ENCODE results near the gene FRMD4A. TPM values are rescaled to one million over a fixed set of nuclear protein-coding genes. Genes with fewer than 3 reads are reported as not detected.

Gene FRMD4A
- total and polyA plus RNA-seq, 10 of the 15 experiments (the other 5 are each of a cell fraction or from before 2014, with no cell fraction given) = 17.8 to 75.2 (median 39.1) TPM

DNA sequence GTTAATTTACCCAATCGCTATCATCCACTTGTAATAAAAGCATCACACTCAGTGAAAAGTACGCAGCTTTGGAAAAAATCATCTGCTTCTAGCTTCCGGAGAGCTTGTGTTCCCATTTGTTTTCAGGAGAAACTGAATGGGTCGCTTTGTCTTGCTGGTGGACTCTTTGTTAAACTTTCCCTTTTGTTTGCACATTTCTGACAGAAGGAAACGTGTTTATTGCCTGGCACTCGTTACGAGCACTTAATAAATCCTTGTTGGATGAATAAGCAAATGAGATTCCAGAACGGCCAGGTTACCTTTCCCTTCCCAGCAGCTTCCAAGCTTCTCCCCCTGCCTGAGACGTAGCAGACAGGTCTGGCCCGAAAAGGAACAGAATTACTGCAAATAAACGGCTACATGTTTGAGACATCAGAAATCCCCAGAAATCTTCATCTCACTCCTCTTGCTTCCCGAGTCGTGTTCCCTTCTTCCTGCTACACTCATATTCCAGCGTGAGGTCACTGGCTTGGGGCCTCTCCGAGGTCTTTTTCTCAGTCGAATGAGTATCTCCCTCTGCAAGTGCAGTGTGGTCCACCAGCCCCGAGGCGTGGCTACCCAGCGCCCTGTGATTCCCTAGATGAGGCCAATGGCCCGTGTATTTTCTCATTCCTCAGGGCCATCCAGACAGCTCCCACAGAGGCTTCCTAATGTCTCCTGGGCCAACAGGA, 167.2 kb downstream of the FRMD4A start:
- ATAC-seq = no peak
- in situ Hi-C loops (cut with MboI) = no loop called here
- Histone ChIP-seq H4K20me1 (ENCODE audit: control insufficient read depth, insufficient read depth) (no peaks in the 10 kb centered on the region), H2AFZ (ENCODE audit: control insufficient read depth, low read depth, low read length) (no peak overlapping the region), H3K79me2 (ENCODE audit: control insufficient read depth, insufficient read depth, low read length) (no peaks in the 10 kb centered on the region), H3K36me3 (ENCODE audit: control insufficient read depth in 2 of 2, insufficient read depth in 2 of 2, low read length in 1 of 2) (no peaks in the 10 kb centered on the region), H3K4me2 (ENCODE audit: control insufficient read depth, insufficient read depth) (no peak overlapping the region), H3K4me3 (no peak overlapping the region), H3K4me1 (ENCODE audit: control insufficient read depth, insufficient read depth, low read length) (no peaks in the 10 kb centered on the region), H3K9me3 (replicated peaks; ENCODE audit: control insufficient read depth, insufficient read depth, low read length) (no peaks in the 10 kb centered on the region; the same call in 2 of the 3 replicates), H3K27me3 (replicated peaks in 1 of 2; ENCODE audit: control insufficient read depth in 2 of 2, insufficient read depth in 2 of 2, low read length in 1 of 2) (peaks cover 2 to 5% of the 10 kb centered on the region in 2 experiments; a peak in 3 of 4 replicates), H3K9ac (ENCODE audit: control insufficient read depth, insufficient read depth, low read length) (no peak overlapping the region), H3K27ac (ENCODE audit: control insufficient read depth, insufficient read depth) (no peak overlapping the region)
- no peak for DNase-seq (ENCODE audit: low read depth, low spot score)
- FAIRE-seq = no peak
- ChIA-PET CTCF (no interaction called here), SMC1A (ENCODE audit: uncharacterized antibody, unreplicated experiment) (no interaction called here), RAD21 (ENCODE audit: unreplicated experiment) (no interaction called here), POLR2A (no interaction called here)
- intact Hi-C loops (cut with micrococcal nuclease; ENCODE audit: unreplicated experiment) = no loop called here
- 44% methylated on average over 20 of the region's 20 CpGs for WGBS (ENCODE audit: insufficient coverage, insufficient replicate concordance, low lambda C conversion rate, missing lambda C conversion rate)
- no TSS peak for BruUV-seq (replicated peaks)
- TF ChIP-seq HDAC2 (IDR thresholded peaks at IDR 0.05) (no peak), NRF1 (conservative IDR thresholded peaks at IDR 0.05; ENCODE audit: low read depth, low read length) (no peak), MLLT1 (IDR thresholded peaks at IDR 0.05) (no peak), REST (IDR thresholded peaks at IDR 0.05; ENCODE audit: low read depth, low read length) (no peak), LARP7 (IDR thresholded peaks at IDR 0.05) (no peak), POU2F2 (IDR thresholded peaks at IDR 0.05; ENCODE audit: borderline replicate concordance, low read depth, low read length) (no peak), RFX5 (IDR thresholded peaks at IDR 0.05; ENCODE audit: low read depth, low read length) (no peak), NFXL1 (IDR thresholded peaks at IDR 0.05; ENCODE audit: borderline replicate concordance) (no peak), CREB1 (IDR thresholded peaks at IDR 0.05; ENCODE audit: low read depth) (no peak), ZBTB40 (IDR thresholded peaks at IDR 0.05; ENCODE audit: borderline replicate concordance) (no peak), MTA3 (IDR thresholded peaks at IDR 0.05; ENCODE audit: borderline replicate concordance, low read length) (no peak), CREM (IDR thresholded peaks at IDR 0.05; ENCODE audit: low read depth) (no peak), DPF2 (IDR thresholded peaks at IDR 0.05) (no peak), RAD21 (IDR thresholded peaks at IDR 0.05; ENCODE audit: insufficient read depth, low read depth, low read length) (no peak)
- TF ChIP-seq, protein P1, sequence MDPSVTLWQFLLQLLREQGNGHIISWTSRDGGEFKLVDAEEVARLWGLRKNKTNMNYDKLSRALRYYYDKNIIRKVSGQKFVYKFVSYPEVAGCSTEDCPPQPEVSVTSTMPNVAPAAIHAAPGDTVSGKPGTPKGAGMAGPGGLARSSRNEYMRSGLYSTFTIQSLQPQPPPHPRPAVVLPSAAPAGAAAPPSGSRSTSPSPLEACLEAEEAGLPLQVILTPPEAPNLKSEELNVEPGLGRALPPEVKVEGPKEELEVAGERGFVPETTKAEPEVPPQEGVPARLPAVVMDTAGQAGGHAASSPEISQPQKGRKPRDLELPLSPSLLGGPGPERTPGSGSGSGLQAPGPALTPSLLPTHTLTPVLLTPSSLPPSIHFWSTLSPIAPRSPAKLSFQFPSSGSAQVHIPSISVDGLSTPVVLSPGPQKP (IDR thresholded peaks at IDR 0.05; ENCODE audit: low read depth, low read length) = no peak

All from GM12878 (cell line).